ENCODE results near the gene ARTN.

- TF ChIP-seq CREB1 (IDR thresholded peaks at IDR 0.05; ENCODE audit: low read depth) (no peak), ZBTB7A (IDR thresholded peaks at IDR 0.05; ENCODE audit: low read depth) (no peak), TAF1 (IDR thresholded peaks at IDR 0.05; ENCODE audit: low read depth) (no peak), RAD21 (IDR thresholded peaks at IDR 0.05; ENCODE audit: low read depth) (no peak)
- TF ChIP-seq, protein P1, sequence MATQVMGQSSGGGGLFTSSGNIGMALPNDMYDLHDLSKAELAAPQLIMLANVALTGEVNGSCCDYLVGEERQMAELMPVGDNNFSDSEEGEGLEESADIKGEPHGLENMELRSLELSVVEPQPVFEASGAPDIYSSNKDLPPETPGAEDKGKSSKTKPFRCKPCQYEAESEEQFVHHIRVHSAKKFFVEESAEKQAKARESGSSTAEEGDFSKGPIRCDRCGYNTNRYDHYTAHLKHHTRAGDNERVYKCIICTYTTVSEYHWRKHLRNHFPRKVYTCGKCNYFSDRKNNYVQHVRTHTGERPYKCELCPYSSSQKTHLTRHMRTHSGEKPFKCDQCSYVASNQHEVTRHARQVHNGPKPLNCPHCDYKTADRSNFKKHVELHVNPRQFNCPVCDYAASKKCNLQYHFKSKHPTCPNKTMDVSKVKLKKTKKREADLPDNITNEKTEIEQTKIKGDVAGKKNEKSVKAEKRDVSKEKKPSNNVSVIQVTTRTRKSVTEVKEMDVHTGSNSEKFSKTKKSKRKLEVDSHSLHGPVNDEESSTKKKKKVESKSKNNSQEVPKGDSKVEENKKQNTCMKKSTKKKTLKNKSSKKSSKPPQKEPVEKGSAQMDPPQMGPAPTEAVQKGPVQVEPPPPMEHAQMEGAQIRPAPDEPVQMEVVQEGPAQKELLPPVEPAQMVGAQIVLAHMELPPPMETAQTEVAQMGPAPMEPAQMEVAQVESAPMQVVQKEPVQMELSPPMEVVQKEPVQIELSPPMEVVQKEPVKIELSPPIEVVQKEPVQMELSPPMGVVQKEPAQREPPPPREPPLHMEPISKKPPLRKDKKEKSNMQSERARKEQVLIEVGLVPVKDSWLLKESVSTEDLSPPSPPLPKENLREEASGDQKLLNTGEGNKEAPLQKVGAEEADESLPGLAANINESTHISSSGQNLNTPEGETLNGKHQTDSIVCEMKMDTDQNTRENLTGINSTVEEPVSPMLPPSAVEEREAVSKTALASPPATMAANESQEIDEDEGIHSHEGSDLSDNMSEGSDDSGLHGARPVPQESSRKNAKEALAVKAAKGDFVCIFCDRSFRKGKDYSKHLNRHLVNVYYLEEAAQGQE (IDR thresholded peaks at IDR 0.05; ENCODE audit: low read depth) = no peak
Observed at GRCh38 chr1:43913051-43913501, 20.5 kb upstream of the ARTN start.
